HCEC 1CT (cell line): ENCODE data around the gene EHD4.

Experiments used
- DNase-seq: peaks from one replicate; pipeline ENCODE4 v3.0.0-alpha.2; 2017

The EHD4 gene

GRCh38 chr15:41933771-41934170 is 38.6 kb downstream of the EHD4 start:
- DNase-seq: peak; percentile 35

GRCh38 chr15:41933326-41933725 is 39.0 kb downstream of the EHD4 start:
- DNase-seq: no peak

- no peak for DNase-seq
Observed at GRCh38 chr15:41932511-41933289, 39.7 kb downstream of the EHD4 start.

- DNase-seq: no peak
Observed at GRCh38 chr15:41932101-41932500, 40.3 kb downstream of the EHD4 start.

- DNase-seq: no peak
Observed at GRCh38 chr15:41930867-41931222, 41.5 kb downstream of the EHD4 start.

GRCh38 chr15:41930221-41930866 is 42.0 kb downstream of the EHD4 start:
- peak; percentile 92 for DNase-seq

- DNase-seq: no peak
Observed at GRCh38 chr15:41928637-41929620, 43.4 kb downstream of the EHD4 start.

- no peak for DNase-seq
Observed at GRCh38 chr15:41928100-41928499, 44.3 kb downstream of the EHD4 start.

GRCh38 chr15:41927536-41927935 is 44.8 kb downstream of the EHD4 start:
- DNase-seq: no peak

GRCh38 chr15:41926185-41927056 is 45.9 kb downstream of the EHD4 start:
- DNase-seq: no peak

GRCh38 chr15:41925086-41925608 is 47.2 kb downstream of the EHD4 start:
- DNase-seq: no peak

- no peak for DNase-seq
Observed at GRCh38 chr15:41923401-41923997, 48.9 kb downstream of the EHD4 start.

GRCh38 chr15:41922353-41922752 is 50.0 kb downstream of the EHD4 start:
- DNase-seq: no peak

- no peak for DNase-seq
Observed at GRCh38 chr15:41921639-41922038, 50.7 kb downstream of the EHD4 start.

GRCh38 chr15:41921167-41921566 is 51.2 kb downstream of the EHD4 start:
- DNase-seq: no peak

- peak; percentile 48 for DNase-seq
Observed at GRCh38 chr15:41919954-41920538, 52.3 kb downstream of the EHD4 start.

- DNase-seq: no peak
Observed at GRCh38 chr15:41919201-41919820, 53.0 kb downstream of the EHD4 start.

GRCh38 chr15:41918506-41919126 is 53.7 kb downstream of the EHD4 start:
- DNase-seq: no peak

- peak; percentile 55 for DNase-seq
Observed at GRCh38 chr15:41917767-41918430, 54.5 kb downstream of the EHD4 start.
